HepG2 (cell line): ENCODE data around the gene CHRNB2. TPM values are rescaled to one million over a fixed set of nuclear protein-coding genes. Genes with fewer than 3 reads are reported as not detected.

Source experiments
- AFF4 ChIP-seq: sonication (generic); formaldehyde crosslinking; IDR thresholded peaks from 2 replicates; pipeline ENCODE4 v1.4.0; 2020; ENCODE audit warnings: missing genetic modification reagents
- ATF3 ChIP-seq: sonication (generic); formaldehyde crosslinking; IDR thresholded peaks from 2 replicates; pipeline ENCODE4 v1.4.0; 2020; ENCODE audit warnings: missing genetic modification reagents
- JUND ChIP-seq: sonication (generic); formaldehyde crosslinking; IDR thresholded peaks from 2 replicates; pipeline ENCODE4 v1.8.0; 2022; ENCODE audit warnings: mild to moderate bottlenecking, missing genetic modification reagents
- KDM4B ChIP-seq: sonication (generic); formaldehyde crosslinking; IDR thresholded peaks from 2 replicates; pipeline ENCODE4 v1.4.0; 2020; ENCODE audit warnings: missing genetic modification reagents
- KLF13 ChIP-seq: sonication (generic); formaldehyde crosslinking; IDR thresholded peaks from 2 replicates; pipeline ENCODE4 v1.4.0; 2020; ENCODE audit warnings: mild to moderate bottlenecking, missing genetic modification reagents
- NBN ChIP-seq: fragments of 450-650 bp; conservative IDR thresholded peaks from 2 replicates; pipeline ENCODE4 v1.6.1; 2017
- PBX3 ChIP-seq: sonication (generic); formaldehyde crosslinking; IDR thresholded peaks from 2 replicates; pipeline ENCODE4 v1.8.1; 2023; ENCODE audit warnings: missing genetic modification reagents, inconsistent platforms, borderline replicate concordance
- POLR2G ChIP-seq: fragments of 200-400 bp; formaldehyde crosslinking; IDR thresholded peaks from 2 replicates; pipeline ENCODE4 v1.6.1; 2018; ENCODE audit warnings: mild to moderate bottlenecking, low read depth, low read length, moderate library complexity
- ZKSCAN8 ChIP-seq: IDR thresholded peaks from 2 replicates; pipeline ENCODE4 v1.6.1; 2016; ENCODE audit warnings: borderline replicate concordance, missing genetic modification reagents, missing compliant biosample characterization
- ZNF460 ChIP-seq: sonication (generic); formaldehyde crosslinking; IDR thresholded peaks from 2 replicates; pipeline ENCODE4 v1.5.1; 2020; ENCODE audit warnings: missing genetic modification reagents, mild to moderate bottlenecking, borderline replicate concordance
- ZNF570 ChIP-seq: sonication (generic); formaldehyde crosslinking; IDR thresholded peaks from 2 replicates; pipeline ENCODE4 v1.4.0; 2020; ENCODE audit warnings: mild to moderate bottlenecking, missing genetic modification reagents, borderline replicate concordance
- ZNF629 ChIP-seq: sonication (generic); formaldehyde crosslinking; conservative IDR thresholded peaks from 2 replicates; pipeline ENCODE4 v1.5.0; 2020; ENCODE audit warnings: missing genetic modification reagents
- polyA plus RNA-seq, 8 experiments: library from polyadenylated mRNA; depleted of rRNA in 3 of 8; stranded (reverse) in 7 of 8; unstranded in 1 of 8; fragments of >200 nt; fragmentation: Illumina TruSeq in 4 of 8; extraction: Trizol in 4 of 8; gene quantifications; 2 replicates each; pipeline versions ENCODE4 v1.2.1 to v1.2.3, GENCODE V29; 2011 to 2016; ENCODE audit warnings: low read depth in 4 of 8, missing spikeins in 1 of 8, mixed read lengths in 1 of 8; ENCODE audit not compliant: insufficient read depth in 1 of 8
- total RNA-seq, 5 experiments: library from RNA; depleted of rRNA; stranded (reverse); fragments of >200 nt; fragmentation: Illumina TruSeq; extraction: Trizol; gene quantifications; 2 replicates each; pipeline ENCODE4 v1.2.3, GENCODE V29; 2016; ENCODE audit warnings: low read depth in 1 of 5
- TF ChIP-seq, protein P1 (sequence below): sonication (generic); formaldehyde crosslinking; conservative IDR thresholded peaks from 2 replicates; pipeline ENCODE4 v1.5.0; 2020; ENCODE audit warnings: missing genetic modification reagents
- TF ChIP-seq, protein P2 (sequence below): sonication (generic); formaldehyde crosslinking; IDR thresholded peaks from 2 replicates; pipeline ENCODE4 v1.5.0; 2020; ENCODE audit warnings: mild to moderate bottlenecking, missing genetic modification reagents, moderate library complexity
- TF ChIP-seq, protein P3 (sequence below): sonication (generic); formaldehyde crosslinking; IDR thresholded peaks from 2 replicates; pipeline ENCODE4 v1.5.0; 2020; ENCODE audit warnings: missing genetic modification reagents

Gene CHRNB2
- total and polyA plus RNA-seq, 2 of the 13 experiments (the other 11 are each of a cell fraction or from before 2014, with no cell fraction given), result 0.03 to 0.07 TPM

GRCh38 chr1:154567386-154568156, at the start of gene CHRNB2 (continued):
- TF ChIP-seq, protein P1, sequence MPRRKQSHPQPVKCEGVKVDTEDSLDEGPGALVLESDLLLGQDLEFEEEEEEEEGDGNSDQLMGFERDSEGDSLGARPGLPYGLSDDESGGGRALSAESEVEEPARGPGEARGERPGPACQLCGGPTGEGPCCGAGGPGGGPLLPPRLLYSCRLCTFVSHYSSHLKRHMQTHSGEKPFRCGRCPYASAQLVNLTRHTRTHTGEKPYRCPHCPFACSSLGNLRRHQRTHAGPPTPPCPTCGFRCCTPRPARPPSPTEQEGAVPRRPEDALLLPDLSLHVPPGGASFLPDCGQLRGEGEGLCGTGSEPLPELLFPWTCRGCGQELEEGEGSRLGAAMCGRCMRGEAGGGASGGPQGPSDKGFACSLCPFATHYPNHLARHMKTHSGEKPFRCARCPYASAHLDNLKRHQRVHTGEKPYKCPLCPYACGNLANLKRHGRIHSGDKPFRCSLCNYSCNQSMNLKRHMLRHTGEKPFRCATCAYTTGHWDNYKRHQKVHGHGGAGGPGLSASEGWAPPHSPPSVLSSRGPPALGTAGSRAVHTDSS (CRISPR knock-in tag), result no peak
- TF ChIP-seq ZNF460, result no peak
- TF ChIP-seq ZNF570, result no peak
- TF ChIP-seq KLF13 (CRISPR knock-in tag), result no peak
- TF ChIP-seq ZKSCAN8, result 0 out of 2 replicates have a peak, but pooled peaks have one; percentile 54
- no peak for TF ChIP-seq POLR2G
- 0 out of 2 replicates have a peak, but pooled peaks have one; percentile 52 for TF ChIP-seq KDM4B (CRISPR knock-in tag)
- no peak for TF ChIP-seq AFF4 (CRISPR knock-in tag)
- TF ChIP-seq ATF3 (CRISPR knock-in tag), result peak; percentile 74; the same call in 1 of the 2 replicates
- TF ChIP-seq, protein P2, sequence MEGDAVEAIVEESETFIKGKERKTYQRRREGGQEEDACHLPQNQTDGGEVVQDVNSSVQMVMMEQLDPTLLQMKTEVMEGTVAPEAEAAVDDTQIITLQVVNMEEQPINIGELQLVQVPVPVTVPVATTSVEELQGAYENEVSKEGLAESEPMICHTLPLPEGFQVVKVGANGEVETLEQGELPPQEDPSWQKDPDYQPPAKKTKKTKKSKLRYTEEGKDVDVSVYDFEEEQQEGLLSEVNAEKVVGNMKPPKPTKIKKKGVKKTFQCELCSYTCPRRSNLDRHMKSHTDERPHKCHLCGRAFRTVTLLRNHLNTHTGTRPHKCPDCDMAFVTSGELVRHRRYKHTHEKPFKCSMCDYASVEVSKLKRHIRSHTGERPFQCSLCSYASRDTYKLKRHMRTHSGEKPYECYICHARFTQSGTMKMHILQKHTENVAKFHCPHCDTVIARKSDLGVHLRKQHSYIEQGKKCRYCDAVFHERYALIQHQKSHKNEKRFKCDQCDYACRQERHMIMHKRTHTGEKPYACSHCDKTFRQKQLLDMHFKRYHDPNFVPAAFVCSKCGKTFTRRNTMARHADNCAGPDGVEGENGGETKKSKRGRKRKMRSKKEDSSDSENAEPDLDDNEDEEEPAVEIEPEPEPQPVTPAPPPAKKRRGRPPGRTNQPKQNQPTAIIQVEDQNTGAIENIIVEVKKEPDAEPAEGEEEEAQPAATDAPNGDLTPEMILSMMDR (CRISPR knock-in tag), result peak; percentile 16; the same call in 1 of the 2 replicates
- peak; percentile 73; the same call in 1 of the 2 replicates for TF ChIP-seq JUND (CRISPR knock-in tag)
- TF ChIP-seq, protein P3, sequence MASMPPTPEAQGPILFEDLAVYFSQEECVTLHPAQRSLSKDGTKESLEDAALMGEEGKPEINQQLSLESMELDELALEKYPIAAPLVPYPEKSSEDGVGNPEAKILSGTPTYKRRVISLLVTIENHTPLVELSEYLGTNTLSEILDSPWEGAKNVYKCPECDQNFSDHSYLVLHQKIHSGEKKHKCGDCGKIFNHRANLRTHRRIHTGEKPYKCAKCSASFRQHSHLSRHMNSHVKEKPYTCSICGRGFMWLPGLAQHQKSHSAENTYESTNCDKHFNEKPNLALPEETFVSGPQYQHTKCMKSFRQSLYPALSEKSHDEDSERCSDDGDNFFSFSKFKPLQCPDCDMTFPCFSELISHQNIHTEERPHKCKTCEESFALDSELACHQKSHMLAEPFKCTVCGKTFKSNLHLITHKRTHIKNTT (CRISPR knock-in tag), result no peak
- TF ChIP-seq PBX3 (CRISPR knock-in tag), result peak; percentile 91
- no peak for TF ChIP-seq NBN
- TF ChIP-seq ZNF629 (CRISPR knock-in tag), result no peak; the same call in 1 of the 2 replicates
